GM12875 (cell line): ENCODE results near the gene ARHGEF16.

Experiments
- H3K4me3 ChIP-seq: one replicate; pipeline ENCODE4 v1.5.1; 2011; ENCODE audit warnings: low read depth, low read length, control low read depth
- TF ChIP-seq, protein P1 (sequence below): IDR thresholded peaks from 2 replicates; pipeline ENCODE4 v1.5.1; 2011; ENCODE audit warnings: low read depth, mild to moderate bottlenecking, control low read depth, inconsistent platforms, low read length, moderate library complexity, borderline replicate concordance; ENCODE audit not compliant: insufficient read depth

ARHGEF16 gene

DNA sequence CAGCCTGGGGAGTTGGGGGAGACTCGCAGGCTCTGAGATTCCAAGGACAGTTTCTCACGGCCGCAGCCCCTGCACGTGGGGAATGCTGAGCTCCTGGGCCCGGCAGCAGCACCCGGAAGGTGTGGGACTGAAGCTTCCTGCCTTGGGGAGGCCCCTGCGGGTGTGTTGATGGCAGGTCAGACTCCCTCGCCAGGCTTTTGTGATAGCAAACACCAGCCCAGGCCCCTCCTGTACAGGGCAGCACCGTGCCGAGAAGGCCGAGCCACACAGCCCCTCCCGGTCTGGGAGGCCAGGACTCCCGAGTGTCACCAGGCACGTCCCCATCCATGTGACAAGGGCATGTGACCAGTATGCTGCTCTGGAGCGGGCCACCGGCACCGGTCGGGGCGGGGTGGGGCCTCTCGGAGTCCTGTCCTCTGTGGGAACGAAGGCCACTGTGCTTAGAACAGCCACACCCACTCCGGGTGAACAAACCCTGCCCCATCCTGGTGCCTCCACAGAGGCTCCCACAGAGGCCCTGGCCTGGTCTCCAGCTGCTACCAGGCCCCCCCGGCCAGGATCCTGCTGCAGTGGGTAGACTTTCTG lies 31.1 kb upstream of the ARHGEF16 start:
- H3K4me3 ChIP-seq = no peak overlapping the region

DNA sequence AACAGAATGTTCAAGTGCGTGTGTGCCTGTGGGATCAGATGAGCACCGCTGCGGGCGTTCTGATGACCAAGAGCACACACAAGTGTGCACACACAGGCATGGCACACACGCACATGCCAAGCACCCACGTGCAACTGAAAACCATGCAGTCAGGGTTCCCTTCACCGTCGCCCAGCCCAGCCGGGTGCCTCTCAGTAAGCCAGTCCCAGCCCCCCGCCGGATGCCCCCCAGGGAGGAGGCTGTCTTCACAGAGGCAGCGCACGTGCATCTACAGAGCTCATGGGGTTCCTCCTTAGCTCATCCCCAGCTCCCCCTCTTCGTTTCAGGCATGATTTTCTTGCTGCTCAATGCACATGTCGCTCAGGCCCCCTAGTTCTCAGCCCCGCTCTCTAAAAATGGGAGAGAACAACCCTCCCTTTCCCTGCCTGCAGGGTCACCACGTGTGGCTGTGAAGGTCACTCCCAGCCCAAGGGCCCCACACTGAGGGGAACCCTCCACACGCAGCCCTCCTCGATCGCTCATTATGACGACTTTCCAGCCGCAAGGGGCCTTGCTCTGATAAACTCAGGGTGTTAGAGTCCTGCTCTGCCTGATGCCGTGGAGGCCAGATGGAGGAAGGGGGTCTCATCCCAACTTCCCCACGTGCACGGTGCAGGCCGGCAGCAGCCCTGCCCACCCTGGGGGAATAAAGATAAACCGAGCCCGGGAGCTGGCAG lies 30.4 kb upstream of the ARHGEF16 start:
- TF ChIP-seq, protein P1, sequence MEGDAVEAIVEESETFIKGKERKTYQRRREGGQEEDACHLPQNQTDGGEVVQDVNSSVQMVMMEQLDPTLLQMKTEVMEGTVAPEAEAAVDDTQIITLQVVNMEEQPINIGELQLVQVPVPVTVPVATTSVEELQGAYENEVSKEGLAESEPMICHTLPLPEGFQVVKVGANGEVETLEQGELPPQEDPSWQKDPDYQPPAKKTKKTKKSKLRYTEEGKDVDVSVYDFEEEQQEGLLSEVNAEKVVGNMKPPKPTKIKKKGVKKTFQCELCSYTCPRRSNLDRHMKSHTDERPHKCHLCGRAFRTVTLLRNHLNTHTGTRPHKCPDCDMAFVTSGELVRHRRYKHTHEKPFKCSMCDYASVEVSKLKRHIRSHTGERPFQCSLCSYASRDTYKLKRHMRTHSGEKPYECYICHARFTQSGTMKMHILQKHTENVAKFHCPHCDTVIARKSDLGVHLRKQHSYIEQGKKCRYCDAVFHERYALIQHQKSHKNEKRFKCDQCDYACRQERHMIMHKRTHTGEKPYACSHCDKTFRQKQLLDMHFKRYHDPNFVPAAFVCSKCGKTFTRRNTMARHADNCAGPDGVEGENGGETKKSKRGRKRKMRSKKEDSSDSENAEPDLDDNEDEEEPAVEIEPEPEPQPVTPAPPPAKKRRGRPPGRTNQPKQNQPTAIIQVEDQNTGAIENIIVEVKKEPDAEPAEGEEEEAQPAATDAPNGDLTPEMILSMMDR = no peak
- H3K4me3 ChIP-seq = no peak overlapping the region

More for the DNA sequence above, 31.1 kb upstream of the ARHGEF16 start:
- TF ChIP-seq, protein P1 = no peak

DNA sequence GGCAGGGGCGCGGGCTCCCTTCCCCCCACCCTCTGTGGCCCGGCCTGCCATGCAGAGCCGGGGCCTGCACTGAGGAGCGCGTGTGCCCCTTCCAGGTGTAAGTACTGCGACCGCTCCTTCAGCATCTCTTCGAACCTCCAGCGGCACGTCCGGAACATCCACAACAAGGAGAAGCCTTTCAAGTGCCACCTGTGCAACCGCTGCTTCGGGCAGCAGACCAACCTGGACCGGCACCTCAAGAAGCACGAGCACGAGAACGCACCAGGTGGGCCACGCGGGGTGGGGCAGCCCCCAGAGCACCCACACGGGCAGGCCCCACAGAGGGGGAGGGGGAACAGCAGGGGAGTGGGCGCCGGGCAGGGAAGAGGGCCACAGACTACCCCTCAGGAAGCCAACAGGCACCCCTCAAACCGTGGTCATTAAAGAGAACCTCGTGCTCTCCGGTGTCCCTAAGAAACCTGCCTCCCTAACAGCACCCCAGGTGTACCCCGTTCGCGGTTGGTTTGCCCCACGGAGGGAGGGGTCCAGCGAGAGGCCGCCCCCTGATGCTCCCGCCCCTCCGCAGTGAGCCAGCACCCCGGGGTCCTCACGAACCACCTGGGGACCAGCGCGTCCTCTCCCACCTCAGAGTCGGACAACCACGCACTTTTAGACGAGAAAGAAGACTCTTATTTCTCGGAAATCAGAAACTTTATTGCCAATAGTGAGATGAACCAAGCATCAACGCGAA lies 28.8 kb upstream of the ARHGEF16 start:
- H3K4me3 ChIP-seq = no peak overlapping the region
- TF ChIP-seq, protein P1 = no peak

DNA sequence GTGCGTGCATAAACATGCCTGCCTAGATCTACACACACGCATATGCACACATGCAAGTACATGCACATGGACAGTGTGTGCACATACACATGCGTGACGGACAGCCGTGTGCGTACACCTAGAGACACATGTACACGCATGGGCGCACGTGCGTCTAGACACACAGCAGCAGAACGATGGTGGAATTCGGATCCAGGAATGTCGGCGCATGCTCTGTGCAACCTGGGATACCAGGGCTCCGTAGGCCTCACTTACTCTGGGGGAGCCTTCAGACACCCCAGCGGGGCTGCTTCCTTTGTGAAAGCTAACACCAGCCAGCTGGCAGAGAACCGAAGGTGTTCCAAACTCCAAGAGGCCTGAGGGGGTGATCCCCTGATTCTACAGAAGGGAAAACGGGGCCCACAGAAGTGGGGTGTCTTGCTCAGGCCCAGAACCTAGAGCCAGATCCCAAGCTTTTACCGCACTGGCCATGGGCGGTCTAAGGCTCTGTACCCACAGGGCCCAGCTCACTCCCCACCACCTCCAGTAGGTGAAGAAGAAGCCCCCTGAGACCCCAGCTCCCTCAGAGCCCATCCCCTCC lies 27.4 kb upstream of the ARHGEF16 start:
- H3K4me3 ChIP-seq = no peak overlapping the region
- TF ChIP-seq, protein P1 = no peak

DNA sequence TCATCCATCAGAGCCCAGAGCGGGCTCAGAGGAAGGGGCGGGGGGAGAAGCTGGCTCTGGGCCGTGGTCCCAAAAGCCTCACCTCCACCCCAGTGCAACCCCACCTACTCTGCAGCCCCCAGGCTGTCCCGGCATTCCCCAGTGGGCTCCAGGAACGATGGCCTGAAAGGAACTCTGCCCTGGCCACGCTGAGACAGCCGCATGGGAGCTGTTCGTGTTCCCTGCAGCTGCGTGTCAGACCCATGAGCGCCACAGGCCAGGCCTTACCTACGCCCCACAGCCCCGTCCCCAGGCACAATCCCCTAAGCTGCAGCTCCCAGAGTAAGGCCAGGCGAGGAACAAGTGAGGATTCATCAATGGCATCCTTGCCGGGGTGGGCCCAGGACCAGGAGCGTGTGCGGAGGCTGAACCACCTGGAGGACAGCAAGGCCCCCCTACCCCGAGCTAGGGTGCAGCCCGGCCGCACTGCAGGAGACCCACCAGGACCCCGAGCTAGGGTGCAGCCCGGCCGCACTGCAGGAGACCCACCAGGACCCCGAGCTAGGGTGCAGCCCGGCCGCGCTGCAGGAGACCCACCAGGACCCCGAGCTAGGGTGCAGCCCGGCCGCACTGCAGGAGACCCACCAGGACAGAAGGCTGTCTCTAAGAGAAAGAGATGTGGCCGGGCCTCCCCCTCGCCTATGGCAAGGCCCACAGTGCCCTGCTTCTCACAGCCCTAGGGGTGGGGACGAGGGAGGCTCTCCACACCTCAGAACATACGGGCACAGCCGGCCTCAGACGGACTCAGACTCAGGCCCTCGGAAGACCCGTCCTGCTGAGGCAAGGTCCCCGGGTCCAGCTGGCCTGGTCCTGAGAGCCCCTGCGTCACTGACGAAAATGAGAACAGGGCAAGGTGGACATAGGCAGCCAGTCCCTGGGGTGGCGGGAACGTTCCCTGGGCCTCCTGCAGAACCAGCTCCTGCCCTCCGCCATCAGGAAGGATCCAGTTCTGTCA lies 26.5 kb upstream of the ARHGEF16 start:
- TF ChIP-seq, protein P1 = no peak
- no peak overlapping the region for H3K4me3 ChIP-seq

DNA sequence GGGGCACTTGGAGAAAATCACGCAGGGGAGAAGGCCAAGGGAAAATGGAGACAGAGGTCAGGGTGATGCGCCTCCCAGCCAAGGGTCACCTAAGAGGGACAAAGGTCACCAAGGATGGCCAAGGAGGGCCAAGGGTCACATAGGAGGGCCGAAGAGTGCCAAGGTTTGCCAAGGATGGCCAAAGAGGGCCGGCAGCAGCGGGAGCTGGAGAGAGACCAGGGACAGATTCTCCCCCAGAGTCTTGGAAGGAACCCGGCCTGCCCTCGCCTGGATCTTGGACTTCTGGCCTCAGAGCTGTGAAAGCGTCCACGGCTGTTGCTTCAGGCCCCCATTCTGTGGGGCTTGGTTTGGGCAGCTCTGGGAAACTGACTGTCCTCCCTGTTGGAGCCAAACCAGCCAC lies 25.6 kb upstream of the ARHGEF16 start:
- TF ChIP-seq, protein P1 = no peak
- no peak overlapping the region for H3K4me3 ChIP-seq
